Measurements from ENCODE around the gene C10orf95.
"Not testable (repeated sequence)": the region's sequence is repeated elsewhere in the genome, so short reads cannot be mapped to it uniquely, and the experiment has no call there.

The C10orf95 gene

DNA sequence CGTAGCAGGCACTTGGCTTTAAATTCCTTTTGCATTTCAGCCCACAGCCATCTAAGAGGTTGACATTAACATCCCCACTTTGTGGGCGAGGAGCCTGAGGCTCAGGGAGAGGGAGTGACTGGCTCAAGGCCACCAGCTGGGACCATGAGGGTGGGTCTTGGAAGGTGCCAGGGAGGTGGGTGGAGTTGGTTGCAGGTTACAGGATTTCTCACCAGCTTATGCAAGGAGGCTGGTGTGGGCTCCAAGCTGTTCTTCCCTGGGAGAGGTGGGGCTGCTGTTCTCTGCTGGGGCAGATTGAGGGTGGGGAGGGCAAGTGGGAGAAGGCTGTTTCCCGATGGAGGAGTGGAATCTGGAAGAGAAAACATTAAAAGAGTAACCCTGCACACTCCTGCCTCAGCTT is 14.1 kb upstream of the C10orf95 start:
- no peak for DNase-seq (ENCODE audit: low read depth)

DNA sequence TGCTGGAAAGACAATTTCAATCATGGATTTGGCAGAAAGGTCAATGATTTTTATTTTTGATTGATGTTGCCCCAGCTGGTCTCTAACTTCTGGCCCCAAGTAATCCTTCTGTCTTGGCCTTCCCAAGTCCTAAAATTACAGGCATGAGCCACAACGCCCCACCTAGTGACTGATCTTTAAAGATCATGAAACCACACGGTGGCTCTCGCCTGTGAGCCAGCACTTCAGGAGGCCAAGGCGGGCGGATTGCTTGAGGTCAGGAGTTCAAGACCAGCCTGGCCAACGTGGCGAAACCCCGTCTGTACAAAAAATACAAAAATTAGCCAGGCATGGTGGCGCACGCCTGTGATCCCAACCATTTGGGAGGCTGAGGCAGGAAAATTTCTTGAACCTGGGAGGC is 12.6 kb upstream of the C10orf95 start:
- DNase-seq (ENCODE audit: low read depth): no peak

DNA sequence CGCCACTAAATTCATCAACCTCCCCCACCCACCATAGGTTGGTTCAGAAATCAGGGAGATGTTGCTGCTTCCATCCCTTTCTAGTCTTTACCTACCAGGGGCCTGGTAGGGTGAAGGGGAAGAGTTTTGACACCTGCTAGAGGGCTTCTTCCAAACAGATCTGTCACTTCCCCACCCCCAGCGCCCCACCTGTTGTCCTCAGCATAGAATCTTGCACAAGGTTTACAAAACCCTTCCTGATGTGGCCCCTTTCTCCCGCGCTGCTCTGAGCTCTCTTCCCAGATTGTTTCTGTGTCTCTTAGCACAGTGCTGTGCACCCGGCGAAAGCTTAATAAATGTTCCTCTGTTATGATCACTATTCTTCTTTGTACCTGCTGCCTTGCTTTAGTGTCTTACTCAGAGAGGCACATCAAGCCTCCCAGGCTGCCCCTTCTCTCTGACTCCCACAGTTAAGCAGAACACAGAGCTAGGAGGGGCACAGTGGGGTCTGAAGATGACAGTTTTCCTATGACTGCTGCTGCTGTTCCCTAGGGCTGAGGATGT is 11.2 kb upstream of the C10orf95 start:
- no peak for DNase-seq (ENCODE audit: low read depth)

DNA sequence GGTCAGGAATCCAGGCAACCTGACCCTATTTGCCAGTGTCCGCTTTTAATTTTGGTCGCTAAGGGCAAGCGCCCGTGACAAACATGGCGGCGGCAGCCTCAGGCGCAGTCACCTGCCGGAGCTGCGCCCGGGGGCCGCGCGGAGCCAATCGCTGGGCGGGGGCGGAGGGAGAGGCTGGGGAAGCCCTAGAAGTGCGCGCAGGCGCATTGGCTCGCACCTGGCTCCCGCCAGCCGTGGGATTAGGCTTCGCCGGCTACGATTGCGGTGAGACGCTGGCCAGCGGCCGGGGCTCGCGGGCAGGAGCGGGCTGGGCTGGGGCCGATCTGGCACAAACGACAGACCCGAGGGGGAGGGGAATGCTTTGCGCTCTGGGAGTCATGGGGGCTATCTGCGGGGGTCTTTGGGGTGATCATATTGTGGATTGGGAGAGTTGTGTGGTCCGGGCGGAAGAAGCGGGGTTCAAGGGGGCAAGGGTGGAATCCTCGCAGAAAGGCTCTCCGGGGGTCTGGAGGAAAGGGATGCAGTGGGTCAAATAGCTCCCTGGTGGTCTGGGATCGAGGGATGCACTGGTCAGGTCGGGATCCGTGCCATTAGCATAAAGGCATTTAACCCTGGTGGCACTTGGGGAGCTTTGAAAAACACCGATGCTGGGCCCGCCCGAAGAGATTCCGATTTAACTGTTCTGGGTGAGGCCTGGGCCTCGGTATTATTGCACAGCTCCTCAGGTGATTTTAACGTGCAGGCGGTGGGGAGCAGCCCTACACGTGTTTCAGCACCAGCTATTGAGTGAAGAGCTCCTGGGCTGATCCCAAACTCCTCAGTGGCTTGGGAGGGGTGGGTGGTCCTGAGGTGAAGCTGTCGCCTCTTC is 10.1 kb upstream of the C10orf95 start:
- DNase-seq (ENCODE audit: low read depth): peak; percentile 84

GRCh38 chr10:102460836-102461186 is 9.5 kb upstream of the C10orf95 start:
- no peak for DNase-seq (ENCODE audit: low read depth)

- DNase-seq (ENCODE audit: low read depth): no peak
Observed at GRCh38 chr10:102458656-102459055, 7.3 kb upstream of the C10orf95 start.

DNA sequence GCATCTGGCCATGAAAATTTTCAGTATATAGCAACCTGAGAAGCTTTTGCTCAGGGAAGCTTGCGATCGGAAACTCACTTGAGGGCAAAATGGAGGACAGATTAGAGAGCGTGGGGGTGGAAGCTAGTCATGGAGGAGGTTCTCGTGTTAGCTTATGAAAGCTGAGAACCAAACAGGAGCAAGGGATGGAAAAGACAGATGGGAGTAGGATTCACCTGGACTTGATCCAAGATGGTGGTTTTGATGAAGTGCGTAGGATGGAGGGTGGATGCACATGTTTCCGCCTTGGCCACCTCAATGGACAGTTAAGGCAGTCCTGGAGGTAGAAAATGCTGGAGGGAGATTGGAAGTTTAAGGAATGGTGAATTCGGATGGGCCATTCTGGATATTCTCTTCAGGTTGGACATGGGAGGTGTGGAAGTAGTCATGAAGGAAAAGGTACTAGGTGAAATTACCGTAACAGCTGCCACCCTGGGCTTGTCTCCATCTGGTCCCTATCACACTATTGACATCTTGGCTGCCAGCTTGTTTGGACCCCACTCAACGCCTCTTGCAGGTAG is 6.3 kb upstream of the C10orf95 start:
- no peak for DNase-seq (ENCODE audit: low read depth)

GRCh38 chr10:102455893-102456471 is 4.6 kb upstream of the C10orf95 start:
- DNase-seq (ENCODE audit: low read depth): no peak

DNA sequence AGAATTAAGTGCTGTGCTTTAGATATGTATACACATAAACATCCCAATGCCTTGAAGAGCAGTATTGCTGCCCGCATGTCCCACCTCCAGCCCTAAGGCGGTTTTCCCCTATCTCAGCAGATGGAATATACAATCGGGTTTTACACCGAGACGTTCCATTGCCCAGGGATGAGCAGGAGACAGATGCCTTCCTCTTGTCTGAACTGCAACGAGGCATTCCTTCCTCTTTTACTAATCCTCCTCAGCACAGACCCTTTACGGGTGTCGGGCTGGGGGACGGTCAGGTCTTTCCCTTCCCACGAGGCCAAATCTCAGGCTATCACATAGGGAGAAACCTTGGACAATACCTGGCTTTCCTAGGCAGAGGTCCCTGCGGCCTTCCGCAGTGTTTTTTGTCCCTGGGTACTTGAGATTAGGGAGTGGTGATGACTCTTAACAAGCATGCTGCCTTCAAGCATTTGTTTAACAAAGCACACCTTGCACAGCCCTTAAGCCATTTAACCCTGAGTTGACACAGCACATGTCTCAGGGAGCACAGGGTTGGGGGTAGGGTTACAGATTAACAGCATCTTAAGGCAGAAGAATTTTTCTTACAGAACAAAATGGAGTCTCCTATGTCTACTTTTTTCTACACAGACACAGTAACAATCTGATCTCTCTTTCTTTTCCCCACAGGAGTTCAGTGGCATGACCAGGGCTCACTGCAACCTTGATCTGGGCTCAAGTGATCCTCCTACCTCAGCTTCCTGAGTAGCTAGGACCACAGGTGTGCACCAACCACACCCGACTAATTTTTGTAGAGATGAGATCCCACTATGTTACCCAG is 3.5 kb upstream of the C10orf95 start:
- not testable (repeated sequence) for DNase-seq (ENCODE audit: low read depth)

- DNase-seq (ENCODE audit: low read depth): no peak
Observed at GRCh38 chr10:102453502-102453901, 2.2 kb upstream of the C10orf95 start.

GRCh38 chr10:102452672-102453340 is 1.5 kb upstream of the C10orf95 start:
- no peak for DNase-seq (ENCODE audit: low read depth)

- DNase-seq (ENCODE audit: low read depth): peak; percentile 61
Observed at GRCh38 chr10:102450374-102451104, 804 bp downstream of the C10orf95 start.

- DNase-seq (ENCODE audit: low read depth): no peak
Observed at GRCh38 chr10:102450124-102450373, 1.3 kb downstream of the C10orf95 start.

DNA sequence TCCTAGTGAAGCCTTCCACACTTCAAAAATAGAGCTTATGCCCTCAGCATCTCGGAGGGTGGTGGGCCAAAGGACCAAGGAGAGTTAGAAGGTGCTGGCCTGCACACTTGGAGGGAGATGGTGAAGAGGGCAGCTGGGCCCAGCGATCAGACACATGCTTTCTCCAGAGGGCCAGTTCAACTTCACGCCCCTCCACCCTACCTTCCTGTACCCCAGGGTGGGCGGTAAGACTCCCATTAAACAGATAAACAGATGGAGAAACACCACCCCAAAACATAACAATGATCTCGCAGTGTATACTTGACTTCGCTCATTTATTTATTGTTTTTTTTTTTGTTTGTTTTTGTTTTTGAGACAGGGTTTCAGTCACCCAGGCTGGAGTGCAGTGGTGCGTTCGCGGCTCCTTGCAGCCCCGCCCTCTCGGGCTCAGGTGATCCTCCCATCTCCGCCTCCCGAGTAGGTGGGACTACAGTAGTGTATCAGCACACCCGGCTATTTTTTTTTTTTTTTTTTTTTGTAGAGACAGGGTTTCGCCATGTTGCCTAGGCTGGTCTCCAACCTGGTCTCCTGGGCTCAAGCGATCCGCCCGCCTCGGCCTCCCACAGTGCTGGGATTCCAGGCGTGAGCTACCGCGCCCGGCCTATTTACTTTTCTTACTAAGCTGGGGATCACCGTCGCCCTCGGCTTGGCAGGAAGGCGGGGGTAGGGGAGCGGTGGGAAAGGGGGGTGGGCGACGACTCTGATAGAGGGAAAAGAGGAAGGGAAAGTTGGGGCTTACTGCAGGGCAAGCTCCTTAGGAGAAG is 1.8 kb downstream of the C10orf95 start:
- peak; percentile 76 for DNase-seq (ENCODE audit: low read depth)

DNA sequence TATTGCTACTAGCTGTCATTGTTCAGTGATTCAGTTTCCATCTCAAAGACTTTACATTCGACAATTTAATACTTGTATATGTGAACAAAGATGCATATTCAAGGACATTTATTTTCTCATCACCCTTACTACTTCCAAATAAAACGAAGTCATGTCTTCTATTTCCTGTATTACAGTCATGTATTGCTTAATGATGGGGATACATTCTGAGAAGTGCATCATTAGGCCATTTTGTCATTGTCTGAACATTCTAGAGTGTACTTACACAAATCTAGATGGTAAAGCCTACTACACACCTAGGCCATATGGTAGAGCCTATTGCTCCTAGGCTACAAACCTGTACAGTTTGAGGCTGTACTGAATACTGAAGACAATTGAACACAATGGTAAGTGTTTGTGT is 6.5 kb downstream of the C10orf95 start:
- DNase-seq (ENCODE audit: low read depth): no peak

DNA sequence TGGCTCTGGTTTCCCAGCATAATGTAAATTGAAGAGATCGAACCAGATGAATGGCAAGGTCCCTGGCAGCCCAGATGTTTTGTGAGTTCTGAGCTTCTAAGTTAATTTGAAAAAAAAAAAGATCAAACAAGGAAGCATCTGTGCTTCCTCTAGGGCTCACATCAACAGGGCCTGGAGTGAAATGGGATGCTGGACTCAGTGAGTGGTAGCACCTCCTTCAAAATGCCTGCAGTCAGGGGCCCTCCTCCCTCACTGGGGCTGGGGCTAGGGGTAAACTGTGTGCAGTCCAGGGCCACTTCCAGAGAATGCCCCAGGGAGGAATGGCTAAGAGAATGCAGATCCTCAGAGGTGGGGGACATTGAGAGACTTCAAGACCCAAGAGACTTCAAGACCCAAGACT is 13.0 kb downstream of the C10orf95 start:
- DNase-seq (ENCODE audit: low read depth): no peak

- DNase-seq (ENCODE audit: low read depth): no peak
Observed at GRCh38 chr10:102437515-102437914, 13.8 kb downstream of the C10orf95 start.

- no peak for DNase-seq (ENCODE audit: low read depth)
Observed at GRCh38 chr10:102436312-102436711, 15.0 kb downstream of the C10orf95 start.

DNA sequence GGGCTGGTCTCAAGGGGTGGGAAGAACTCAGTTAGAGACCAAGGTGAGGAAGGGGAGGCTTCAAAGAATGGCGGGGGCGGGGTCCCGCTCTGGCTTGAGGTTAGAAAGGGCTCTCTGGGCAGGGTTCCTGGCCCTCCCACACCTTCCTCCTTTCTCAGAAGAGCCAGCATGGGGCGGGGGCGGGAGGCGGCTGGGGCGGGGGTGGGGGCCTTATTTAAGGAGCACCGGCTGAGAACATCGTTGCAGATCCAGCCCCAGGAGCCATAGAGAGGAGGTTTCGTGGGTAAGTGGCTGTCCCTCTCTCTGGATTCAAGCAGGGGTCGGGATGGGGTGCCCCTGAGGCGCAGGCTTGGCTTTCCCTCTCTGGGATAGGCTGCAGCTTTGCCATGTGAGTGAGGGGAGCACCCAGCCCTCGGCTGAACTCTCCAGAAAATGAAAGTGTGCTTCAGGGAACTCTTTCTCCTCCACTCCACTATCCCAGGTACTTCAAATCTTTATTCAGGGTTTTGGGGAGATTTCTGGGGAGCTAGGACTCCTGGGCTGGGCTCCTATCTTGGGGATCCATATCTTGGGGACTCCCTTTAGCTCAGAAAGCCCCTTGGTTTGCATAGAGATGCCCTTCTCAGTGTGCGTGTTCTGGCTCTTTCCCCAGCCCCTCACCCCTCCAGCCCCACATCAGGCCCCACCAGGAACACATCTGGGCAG is 15.7 kb downstream of the C10orf95 start:
- no peak for DNase-seq (ENCODE audit: low read depth)

GRCh38 chr10:102435133-102435497 is 16.2 kb downstream of the C10orf95 start:
- DNase-seq (ENCODE audit: low read depth): no peak
